HG03439 (cell line): ENCODE data around the gene PICALM.

Experiments
- ATAC-seq: cut with Tn5 transposase; IDR thresholded peaks from one replicate; pipeline ENCODE4 v1.9.1; 2021; ENCODE audit warnings: mild to moderate bottlenecking, moderate library complexity; ENCODE audit not compliant: unreplicated experiment

PICALM gene

GRCh38 chr11:86087256-86087655 is 18.4 kb upstream of the PICALM start:
- no peak for ATAC-seq

DNA sequence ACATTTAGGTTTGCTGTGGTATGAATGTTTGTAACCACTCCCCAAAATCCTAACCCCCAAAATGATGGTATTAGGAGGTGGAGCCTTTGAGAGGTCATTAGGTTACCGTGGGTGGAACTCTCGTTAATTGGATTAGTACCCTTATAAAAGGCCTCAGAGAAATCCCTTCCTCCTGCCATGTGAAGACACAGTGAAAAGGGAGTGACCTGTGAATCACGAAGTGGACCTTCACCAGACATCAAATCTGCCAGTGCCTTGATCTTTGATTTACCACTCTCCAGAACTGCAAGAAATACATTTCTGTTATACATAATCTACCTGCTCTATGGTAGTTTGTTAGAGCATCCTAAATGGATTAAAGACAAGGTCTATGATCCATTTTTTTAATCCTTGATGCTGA is 12.6 kb upstream of the PICALM start:
- ATAC-seq: no peak

GRCh38 chr11:86079421-86079820 is 10.5 kb upstream of the PICALM start:
- no peak for ATAC-seq

DNA sequence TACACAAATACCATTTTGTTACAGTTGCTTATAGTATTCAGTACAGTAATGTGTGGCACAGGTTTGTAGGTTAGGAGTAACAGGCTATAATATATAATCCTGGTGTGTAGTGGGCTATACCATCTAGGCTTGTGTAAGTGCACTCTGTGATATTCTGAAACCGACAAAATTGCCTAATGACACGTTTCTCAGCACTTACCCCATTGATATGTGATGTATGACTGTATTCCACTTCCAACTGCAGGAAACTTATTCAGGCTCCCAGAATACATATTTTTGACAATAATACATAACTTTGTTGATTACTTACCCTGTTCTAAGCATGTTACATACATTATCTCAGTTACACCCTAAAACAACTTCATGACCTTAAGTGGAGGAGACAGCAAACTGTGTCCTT is 5.1 kb upstream of the PICALM start:
- no peak for ATAC-seq

- ATAC-seq: no peak
These were observed 3.3 kb upstream of the PICALM start for GRCh38 chr11:86072211-86072610.

GRCh38 chr11:86070142-86071056 is 1.5 kb upstream of the PICALM start:
- ATAC-seq: no peak

DNA sequence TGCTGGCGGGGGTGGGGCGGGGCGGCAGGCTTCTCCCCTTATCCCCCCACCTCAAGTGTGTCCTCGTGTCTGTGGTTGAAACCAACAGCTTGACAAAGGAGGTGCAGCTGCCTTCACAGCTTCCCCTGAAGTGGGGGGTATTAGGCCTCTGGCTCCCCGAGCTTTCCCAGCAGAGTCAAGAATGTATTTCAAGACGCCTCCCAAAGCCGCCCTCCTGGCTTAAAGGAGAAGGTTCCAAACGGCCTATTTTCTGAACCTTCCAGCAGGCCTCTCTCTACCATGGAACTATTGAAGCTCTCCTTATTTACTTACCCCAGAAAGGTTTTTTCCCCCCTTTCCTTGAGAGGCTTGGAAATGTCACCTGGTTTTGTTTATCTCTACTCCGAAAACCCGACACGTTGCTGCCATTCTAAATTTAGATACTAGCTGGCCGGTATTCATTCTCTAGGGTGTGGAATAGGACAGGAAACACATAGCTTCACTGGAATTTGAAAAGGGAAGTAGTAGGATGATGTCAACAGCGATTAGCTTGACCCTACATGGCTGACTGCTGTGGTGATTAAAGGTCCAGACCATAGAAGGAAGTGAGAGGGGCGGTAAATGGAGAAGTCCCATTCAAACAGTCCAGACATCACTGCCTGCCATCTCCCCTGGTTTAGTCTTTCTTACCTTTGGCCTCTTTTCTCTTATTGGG is 671 bp upstream of the PICALM start:
- peak; percentile 7 for ATAC-seq

GRCh38 chr11:86068138-86068871 is 579 bp downstream of the PICALM start:
- peak; percentile 14 for ATAC-seq

DNA sequence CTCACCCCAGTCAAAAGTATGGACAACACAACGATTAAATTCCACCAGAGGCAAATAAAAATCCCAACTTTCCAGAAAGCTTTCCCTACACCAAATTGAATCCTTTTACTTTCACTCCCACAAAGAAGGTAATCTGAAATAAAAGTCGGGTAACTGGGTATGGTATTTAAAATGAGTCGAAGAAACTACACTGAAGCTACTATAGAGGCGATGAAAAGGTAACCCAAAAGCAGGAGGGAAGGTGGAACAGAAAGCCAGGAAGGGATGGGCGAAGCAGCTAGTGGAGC is 1.1 kb downstream of the PICALM start:
- ATAC-seq: no peak

- no peak for ATAC-seq
These were observed 1.7 kb downstream of the PICALM start for GRCh38 chr11:86067009-86067850.

GRCh38 chr11:86066657-86067008 is 2.3 kb downstream of the PICALM start:
- no peak for ATAC-seq

DNA sequence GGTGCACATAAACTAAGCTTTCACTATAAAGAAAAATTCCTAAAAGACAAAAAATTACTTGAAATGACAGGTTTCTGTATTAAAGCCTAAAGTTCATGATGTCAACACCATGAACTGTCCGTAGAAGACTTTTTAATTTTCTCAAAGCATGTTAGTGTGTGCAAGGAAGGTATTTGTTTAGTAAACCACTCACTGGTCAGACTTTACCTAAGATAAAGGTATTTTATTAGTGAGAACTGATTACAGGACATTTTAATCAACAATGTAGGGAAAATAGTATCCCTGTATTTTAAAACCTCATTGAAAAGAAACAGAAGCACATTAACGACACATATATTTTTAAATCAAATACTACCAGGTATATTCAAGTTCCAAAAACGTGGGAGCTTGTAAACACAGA is 2.9 kb downstream of the PICALM start:
- no peak for ATAC-seq

- no peak for ATAC-seq
These were observed 4.6 kb downstream of the PICALM start for GRCh38 chr11:86064220-86064803.

- ATAC-seq: no peak
These were observed 5.3 kb downstream of the PICALM start for GRCh38 chr11:86063536-86063935.

- ATAC-seq: no peak
These were observed 6.2 kb downstream of the PICALM start for GRCh38 chr11:86062719-86063118.

DNA sequence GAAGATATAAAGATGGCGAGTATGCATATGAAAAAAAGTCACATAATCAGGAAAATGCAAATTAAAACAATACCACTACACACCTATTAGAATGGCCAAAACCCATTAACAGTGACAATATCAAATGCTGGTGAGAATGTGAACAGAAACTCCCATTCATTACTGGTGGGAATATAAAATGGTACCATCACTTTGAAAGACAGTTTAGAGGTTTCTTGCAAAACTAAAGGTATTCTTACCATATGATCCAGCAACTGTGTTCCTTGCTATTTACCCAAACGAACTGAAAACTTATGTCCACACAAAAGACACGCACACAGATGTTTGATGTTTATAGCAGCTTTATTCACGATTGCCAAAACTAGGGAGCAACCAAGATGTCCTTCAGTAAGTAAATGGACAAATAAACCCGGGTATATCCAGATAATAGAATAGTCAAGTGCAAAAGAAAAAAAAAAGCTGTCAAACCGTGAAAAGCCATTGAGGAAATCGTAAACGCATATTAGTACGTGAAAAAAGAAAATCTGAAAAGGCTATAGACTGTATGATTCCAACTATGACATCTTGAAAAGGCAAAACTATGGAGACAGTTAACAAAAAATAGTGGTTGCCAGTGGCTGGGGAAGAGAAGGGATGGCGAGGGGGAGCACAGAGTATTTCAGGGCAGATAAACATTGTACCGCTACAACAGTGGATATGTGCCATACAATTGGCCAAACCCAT is 7.2 kb downstream of the PICALM start:
- no peak for ATAC-seq

DNA sequence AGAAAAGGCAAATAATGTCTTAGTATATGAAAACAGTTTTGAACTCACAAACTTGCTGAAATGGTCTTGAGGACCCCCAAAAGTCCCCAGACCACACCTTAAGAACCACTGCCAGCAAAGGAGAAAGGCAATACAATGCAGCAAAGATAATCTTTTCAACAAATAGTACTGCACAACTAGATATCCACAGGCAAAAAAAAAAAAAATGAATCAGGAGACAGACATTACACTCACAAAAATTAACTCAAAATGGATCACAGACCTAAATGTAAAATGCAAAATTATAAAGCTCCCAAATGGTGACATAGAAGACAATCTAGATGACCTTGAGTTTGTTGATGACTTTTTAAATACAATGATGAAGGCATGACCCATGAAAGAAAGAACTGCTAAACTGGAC is 8.3 kb downstream of the PICALM start:
- no peak for ATAC-seq

GRCh38 chr11:86058360-86058759 is 10.5 kb downstream of the PICALM start:
- ATAC-seq: no peak

DNA sequence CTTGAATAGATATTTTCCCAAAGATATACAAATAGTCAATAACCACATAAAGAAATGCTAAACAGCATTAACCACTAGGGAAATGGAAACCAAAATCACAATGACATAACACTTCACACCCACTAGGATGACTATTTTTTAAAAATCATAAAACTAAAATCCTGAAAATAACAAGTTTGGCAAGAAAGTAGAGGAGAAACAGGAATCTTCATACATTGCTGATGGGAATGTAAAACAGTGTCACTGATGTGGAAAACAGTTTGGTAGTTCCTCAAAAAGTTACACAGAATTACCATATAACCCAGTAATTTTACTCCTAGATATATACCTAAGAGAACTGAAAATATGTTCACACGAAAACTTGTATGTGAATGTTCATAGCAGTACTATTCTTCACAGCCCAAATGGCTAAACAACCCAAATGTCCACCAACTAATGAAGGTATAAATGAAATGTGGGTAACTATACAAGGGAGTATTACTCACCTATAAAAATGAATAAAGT is 12.5 kb downstream of the PICALM start:
- no peak for ATAC-seq
